GM12878 (cell line): Measurements from ENCODE around the gene PRKCZ. TPM values are rescaled to one million over a fixed set of nuclear protein-coding genes. Genes with fewer than 3 reads are reported as not detected.

Experiments
- ATAC-seq: fragments of 200-7000 bp; cut with Tn5 transposase; 3 replicates; pipeline ENCODE4 v1.9.1; 2020; ENCODE audit warnings: mild to moderate bottlenecking, moderate library complexity
- BruUV-seq: library from RNA; stranded (reverse); fragments of 400-500 nt; replicated peaks from 2 replicates; lab custom pipeline; 2021; lab: Mats Ljungman, UMichigan
- CTCF ChIA-PET: fragments of 300-600 bp; sonication (Branson Sonifier 250); formaldehyde crosslinking; extraction: SDS; loops from one replicate; lab custom pipeline; 2021; ENCODE audit warnings: inconsistent platforms; lab: Yijun Ruan, JAX
- POLR2A ChIA-PET: fragments of 350-600 bp; formaldehyde crosslinking; extraction: SDS; loops from one replicate; lab custom pipeline; 2021; ENCODE audit warnings: inconsistent platforms; lab: Charles Lee
- RAD21 ChIA-PET: fragments of 300-600 bp; sonication (Branson Sonifier 250); formaldehyde crosslinking; loops from one replicate; lab custom pipeline; 2023; ENCODE audit warnings: antibody characterized with exemption; ENCODE audit not compliant: unreplicated experiment; lab: Charles Lee
- SMC1A ChIA-PET: fragments of 300-600 bp; sonication (Branson Sonifier 250); formaldehyde crosslinking; loops from one replicate; lab custom pipeline; 2023; ENCODE audit not compliant: unreplicated experiment, uncharacterized antibody; lab: Charles Lee
- DNase-seq: peaks from one replicate; pipeline ENCODE4 v3.0.0-alpha.2; 2011; ENCODE audit warnings: low read depth, low spot score
- FAIRE-seq: peaks from 3 replicates; lab custom pipeline; 2011; peaks lifted over from hg19 to GRCh38; lab: Jason Lieb, UNC
- H2AFZ ChIP-seq: 2 replicates; pipeline ENCODE4 v1.6.0; 2011; ENCODE audit warnings: low read depth, low read length, control low read depth; ENCODE audit not compliant: control insufficient read depth
- H3K27ac ChIP-seq: 2 replicates; pipeline ENCODE4 v1.5.1; 2011; ENCODE audit warnings: control low read depth; ENCODE audit not compliant: control insufficient read depth, insufficient read depth
- H3K27me3 ChIP-seq, 2 experiments: replicated peaks in 1 of 2; 2 replicates each; pipeline versions ENCODE4 v1.6.0 to v1.6.1; 2011; ENCODE audit warnings: low read length in 1 of 2; ENCODE audit not compliant: control insufficient read depth in 2 of 2, insufficient read depth in 2 of 2
- H3K36me3 ChIP-seq, 2 experiments: 2 replicates each; pipeline ENCODE4 v1.5.1; 2011; ENCODE audit warnings: low read length in 1 of 2; ENCODE audit not compliant: control insufficient read depth in 2 of 2, insufficient read depth in 2 of 2
- H3K4me1 ChIP-seq: 2 replicates; pipeline ENCODE4 v1.6.1; 2011; ENCODE audit warnings: mild to moderate bottlenecking, low read length, moderate library complexity, mixed read lengths; ENCODE audit not compliant: control insufficient read depth, insufficient read depth
- H3K4me2 ChIP-seq: 2 replicates; pipeline ENCODE4 v1.6.0; 2011; ENCODE audit warnings: control low read depth; ENCODE audit not compliant: control insufficient read depth, insufficient read depth
- H3K4me3 ChIP-seq: fragments of 200-600 bp; sonication (generic); 2 replicates; pipeline ENCODE4 v1.5.1; 2016
- H3K79me2 ChIP-seq: 2 replicates; pipeline ENCODE4 v1.6.0; 2011; ENCODE audit warnings: low read length; ENCODE audit not compliant: control insufficient read depth, insufficient read depth
- H3K9ac ChIP-seq: 2 replicates; pipeline ENCODE4 v1.8.0; 2011; ENCODE audit warnings: low read length, control low read depth, mixed read lengths; ENCODE audit not compliant: control insufficient read depth, insufficient read depth
- H3K9me3 ChIP-seq: replicated peaks from 3 replicates; pipeline ENCODE4 v1.5.1; 2011; ENCODE audit warnings: mild to moderate bottlenecking, low read length; ENCODE audit not compliant: control insufficient read depth, insufficient read depth
- H4K20me1 ChIP-seq: 2 replicates; pipeline ENCODE4 v1.6.0; 2011; ENCODE audit not compliant: control insufficient read depth, insufficient read depth
- DPF2 ChIP-seq: fragments of 450-650 bp; IDR thresholded peaks from 2 replicates; pipeline ENCODE4 v1.6.1; 2017; ENCODE audit warnings: mild to moderate bottlenecking
- MEF2B ChIP-seq: fragments of 450-650 bp; IDR thresholded peaks from 2 replicates; pipeline ENCODE4 v1.6.1; 2018; ENCODE audit warnings: mild to moderate bottlenecking, moderate library complexity; ENCODE audit not compliant: partially characterized antibody, poor library complexity, severe bottlenecking
- PAX8 ChIP-seq: fragments of 450-650 bp; IDR thresholded peaks from 2 replicates; pipeline ENCODE4 v1.6.1; 2017; ENCODE audit warnings: mild to moderate bottlenecking, moderate library complexity
- PKNOX1 ChIP-seq: fragments of 450-650 bp; IDR thresholded peaks from 2 replicates; pipeline ENCODE4 v1.6.1; 2016; ENCODE audit warnings: mild to moderate bottlenecking
- STAT1 ChIP-seq: fragments of 450-650 bp; conservative IDR thresholded peaks from 2 replicates; pipeline ENCODE4 v1.6.1; 2014; ENCODE audit warnings: antibody characterized with exemption, mild to moderate bottlenecking
- ZBED1 ChIP-seq: IDR thresholded peaks from 2 replicates; pipeline ENCODE4 v1.6.1; 2016; ENCODE audit warnings: borderline replicate concordance
- ZNF24 ChIP-seq: fragments of 450-650 bp; IDR thresholded peaks from 2 replicates; pipeline ENCODE4 v1.6.1; 2017; ENCODE audit warnings: antibody characterized with exemption, mild to moderate bottlenecking
- ZNF687 ChIP-seq: fragments of 450-650 bp; IDR thresholded peaks from 2 replicates; pipeline ENCODE4 v1.6.1; 2017; ENCODE audit warnings: mild to moderate bottlenecking, moderate library complexity
- WGBS: methylation state at CpG from one replicate; pipeline ENCODE4 v1.1.6; 2016; ENCODE audit warnings: low lambda C conversion rate; ENCODE audit not compliant: insufficient replicate concordance, insufficient coverage; ENCODE audit errors: missing lambda C conversion rate; 5-methylcytosine and 5-hydroxymethylcytosine counted together
- in situ Hi-C: fragments of 300-500 bp; cut with MboI; formaldehyde crosslinking; loops from 9 replicates; pipeline ENCODE4 v1.14.3; 2018; ENCODE audit warnings: mixed read lengths
- intact Hi-C: fragments of 100-400 bp; cut with micrococcal nuclease; formaldehyde crosslinking; loops from one replicate; pipeline ENCODE4 v1.14.2; 2022; ENCODE audit not compliant: unreplicated experiment
- polyA plus RNA-seq, 11 experiments: library from polyadenylated mRNA; depleted of rRNA in 4 of 11; unstranded in 6 of 11; stranded (reverse) in 5 of 11; fragments of >200 nt; fragmentation: Nextera tagmentation in 4 of 11; fragmentation: Illumina TruSeq in 1 of 11; extraction: Ambion mirVana in 4 of 11; extraction: Trizol in 1 of 11; gene quantifications; 1 replicate in 1 of 11; 2 replicates in 10 of 11; pipeline versions ENCODE4 v1.2.1 to v1.2.3, GENCODE V29; 2011 to 2016; ENCODE audit warnings: inconsistent platforms in 2 of 11, missing spikeins in 2 of 11, low read depth in 1 of 11
- total RNA-seq, 4 experiments: library from RNA; depleted of rRNA in 3 of 4; stranded (reverse); fragments of >200 nt in 3 of 4; fragmentation: Illumina TruSeq in 1 of 4; extraction: Trizol in 1 of 4; gene quantifications; 2 replicates each; pipeline versions ENCODE4 v1.2.1 to v1.2.3, GENCODE V29; 2013 to 2021

The PRKCZ gene
- total and polyA plus RNA-seq, 10 of the 15 experiments (the other 5 are each of a cell fraction or from before 2014, with no cell fraction given), result 0.05 to 1.9 (median 0.64) TPM; not detected in 1

- no peak for ATAC-seq
- H3K36me3 ChIP-seq, result no peaks in the 10 kb centered on the region; a peak in 1 of 4 replicates
- H3K9ac ChIP-seq, result no peak overlapping the region
- WGBS, result 90% methylated on average over 19 of the region's 19 CpGs
- no peaks in the 10 kb centered on the region for H4K20me1 ChIP-seq
- SMC1A ChIA-PET, result no interaction called here
- in situ Hi-C loops, result loop anchor here (5.0 to 10.0 kb wide), 2 partner anchors 197 to 1234 kb away; no protein-coding TSS in a partner anchor
- H3K4me1 ChIP-seq, result peaks cover 4% of the 10 kb centered on the region
- H3K27ac ChIP-seq, result no peak overlapping the region
- no peaks in the 10 kb centered on the region for H3K9me3 ChIP-seq
- FAIRE-seq, result no peak
- TF ChIP-seq STAT1 (no peak), ZNF24 (no peak), ZBED1 (no peak), ZNF687 (no peak), MEF2B (no peak), DPF2 (no peak), PAX8 (no peak), PKNOX1 (no peak)
- TF ChIP-seq, all 136 proteins: peak for 0
- Histone ChIP-seq H3K4me3 (no peak overlapping the region), H2AFZ (no peak overlapping the region), H3K4me2 (0 out of 2 replicates have a peak overlapping the region, but pooled peaks have one; percentile 75), H3K79me2 (peaks cover 1% of the 10 kb centered on the region), H3K27me3 (no peaks in the 10 kb centered on the region)
- DNase-seq, result no peak
- ChIA-PET POLR2A (no interaction called here), CTCF (no interaction called here), RAD21 (no interaction called here)
- no TSS peak for BruUV-seq
- intact Hi-C loops, result no loop called here
These were observed 140.3 kb downstream of the PRKCZ start for GRCh38 chr1:2190491-2190976.
